Vagina (tissue), 2 donors: Measurements from ENCODE around the gene ATP5PD.

ENCODE experiments used
- POLR2AphosphoS5 ChIP-seq, 2 donors: sonication (generic); formaldehyde crosslinking; IDR thresholded peaks; one replicate each; pipeline ENCODE4 v1.9.0; 2017; ENCODE audit warnings: antibody characterized with exemption in 2 of 2, mild to moderate bottlenecking in 2 of 2, low read depth in 1 of 2; ENCODE audit not compliant: insufficient read depth in 1 of 2
- TF ChIP-seq, protein P1 (sequence below), 3 experiments: fragments of 450-650 bp in 2 of 3; fragments of 200-600 bp in 1 of 3; sonication (generic) in 1 of 3; IDR thresholded peaks; one replicate each; pipeline ENCODE4 v1.5.1; 2017 to 2019; ENCODE audit warnings: antibody characterized with exemption in 3 of 3, mild to moderate bottlenecking in 2 of 3, moderate library complexity in 2 of 3

DNA sequence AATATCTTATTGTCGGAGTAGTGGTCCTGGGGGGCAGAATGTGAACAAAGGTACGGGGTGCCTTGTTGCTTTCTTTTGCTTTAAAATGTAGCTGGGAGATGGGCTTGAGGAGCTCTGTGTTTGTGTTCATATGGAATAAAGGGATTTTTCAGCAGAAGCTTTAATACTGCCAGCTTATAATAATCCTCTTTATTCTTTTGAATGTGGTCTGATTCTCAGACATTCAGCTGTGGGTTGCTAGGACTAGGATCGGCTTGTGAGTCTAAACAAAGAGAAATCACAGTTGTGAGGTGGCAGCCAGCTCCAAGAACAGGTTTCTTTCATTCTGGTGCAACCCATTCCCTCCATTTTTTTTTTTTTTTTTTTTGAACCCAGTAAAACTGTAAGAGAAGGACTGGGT lies 27.1 kb downstream of the ATP5PD start:
- TF ChIP-seq, protein P1, sequence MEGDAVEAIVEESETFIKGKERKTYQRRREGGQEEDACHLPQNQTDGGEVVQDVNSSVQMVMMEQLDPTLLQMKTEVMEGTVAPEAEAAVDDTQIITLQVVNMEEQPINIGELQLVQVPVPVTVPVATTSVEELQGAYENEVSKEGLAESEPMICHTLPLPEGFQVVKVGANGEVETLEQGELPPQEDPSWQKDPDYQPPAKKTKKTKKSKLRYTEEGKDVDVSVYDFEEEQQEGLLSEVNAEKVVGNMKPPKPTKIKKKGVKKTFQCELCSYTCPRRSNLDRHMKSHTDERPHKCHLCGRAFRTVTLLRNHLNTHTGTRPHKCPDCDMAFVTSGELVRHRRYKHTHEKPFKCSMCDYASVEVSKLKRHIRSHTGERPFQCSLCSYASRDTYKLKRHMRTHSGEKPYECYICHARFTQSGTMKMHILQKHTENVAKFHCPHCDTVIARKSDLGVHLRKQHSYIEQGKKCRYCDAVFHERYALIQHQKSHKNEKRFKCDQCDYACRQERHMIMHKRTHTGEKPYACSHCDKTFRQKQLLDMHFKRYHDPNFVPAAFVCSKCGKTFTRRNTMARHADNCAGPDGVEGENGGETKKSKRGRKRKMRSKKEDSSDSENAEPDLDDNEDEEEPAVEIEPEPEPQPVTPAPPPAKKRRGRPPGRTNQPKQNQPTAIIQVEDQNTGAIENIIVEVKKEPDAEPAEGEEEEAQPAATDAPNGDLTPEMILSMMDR (IDR thresholded peaks at IDR 0.05), result no peak
- TF ChIP-seq POLR2AphosphoS5 (IDR thresholded peaks at IDR 0.05; ENCODE audit: insufficient read depth in 1 of 2, low read depth in 1 of 2), result no peak
